Activated CD8-positive, alpha-beta memory T cell treated with anti-CD3 and anti-CD28 coated beads for 36 hours (primary cell): Measurements from ENCODE around the gene FBXL7. TPM values are rescaled to one million over a fixed set of nuclear protein-coding genes. Genes with fewer than 3 reads are reported as not detected.

Experiments
- CTCF ChIA-PET: fragments of 350-600 bp; sonication (Branson Sonifier 250); formaldehyde crosslinking; loops from one replicate; lab custom pipeline; 2021; ENCODE audit warnings: antibody characterized with exemption; lab: Charles Lee
- POLR2A ChIA-PET: fragments of 350-600 bp; sonication (Branson Sonifier 250); formaldehyde crosslinking; loops from one replicate; lab custom pipeline; 2021; ENCODE audit warnings: antibody characterized with exemption; lab: Charles Lee
- total RNA-seq, 2 experiments: library from RNA; stranded (reverse); gene quantifications; one replicate each; pipeline ENCODE4 v1.2.3, GENCODE V29; 2021

The FBXL7 gene
- total RNA-seq, 2 experiments from 2014 or later, result not detected

GRCh38 chr5:15938961-15939360 lies 439.0 kb downstream of the FBXL7 start:
- POLR2A ChIA-PET, result no interaction called here
- CTCF ChIA-PET, result no interaction called here

GRCh38 chr5:15940905-15941304 lies 440.9 kb downstream of the FBXL7 start:
- POLR2A ChIA-PET, result no interaction called here
- CTCF ChIA-PET, result no interaction called here

GRCh38 chr5:15943487-15943886 lies 443.5 kb downstream of the FBXL7 start:
- ChIA-PET CTCF (no interaction called here), POLR2A (no interaction called here)

DNA sequence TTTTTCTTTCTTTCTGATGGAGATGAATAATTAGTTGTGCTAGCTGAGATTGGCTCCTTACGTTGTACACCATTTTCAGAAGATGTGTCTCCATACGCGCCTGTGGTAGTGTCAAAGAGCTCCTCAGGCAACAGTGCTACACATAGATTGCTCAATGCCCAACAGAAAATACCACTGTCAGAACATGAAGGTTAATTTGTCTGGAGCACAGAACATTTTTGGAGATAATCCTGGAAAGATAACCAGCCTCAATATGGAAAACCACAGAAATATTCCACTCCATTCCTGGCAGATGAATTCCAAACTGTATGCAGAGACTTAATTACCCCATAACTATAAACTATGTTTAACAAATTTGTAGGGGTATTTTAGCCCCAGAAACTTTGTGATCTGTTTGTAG lies 446.0 kb downstream of the FBXL7 start:
- POLR2A ChIA-PET, result no interaction called here
- CTCF ChIA-PET, result no interaction called here

- ChIA-PET CTCF (no interaction called here), POLR2A (no interaction called here)
These were observed 448.2 kb downstream of the FBXL7 start for GRCh38 chr5:15948190-15948589.

DNA sequence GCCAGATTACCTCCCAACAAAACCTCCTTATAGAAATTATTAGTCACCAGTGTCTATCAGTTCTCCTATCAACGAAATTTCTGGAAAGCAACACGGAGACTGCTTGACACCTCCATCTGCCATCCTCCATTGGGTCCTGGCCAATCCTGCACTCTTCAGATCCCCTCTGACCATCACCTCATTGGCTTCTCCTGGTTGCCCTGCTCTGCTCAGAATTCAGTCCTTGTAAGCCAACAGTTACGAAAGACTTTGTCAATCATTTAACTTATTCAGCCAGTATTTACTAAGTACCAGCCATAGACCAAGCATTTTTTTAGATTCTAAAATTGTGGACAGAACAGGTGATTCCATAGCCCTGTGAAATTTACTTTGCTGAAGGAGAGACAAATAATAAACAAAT lies 451.1 kb downstream of the FBXL7 start:
- ChIA-PET CTCF (no interaction called here), POLR2A (no interaction called here)

DNA sequence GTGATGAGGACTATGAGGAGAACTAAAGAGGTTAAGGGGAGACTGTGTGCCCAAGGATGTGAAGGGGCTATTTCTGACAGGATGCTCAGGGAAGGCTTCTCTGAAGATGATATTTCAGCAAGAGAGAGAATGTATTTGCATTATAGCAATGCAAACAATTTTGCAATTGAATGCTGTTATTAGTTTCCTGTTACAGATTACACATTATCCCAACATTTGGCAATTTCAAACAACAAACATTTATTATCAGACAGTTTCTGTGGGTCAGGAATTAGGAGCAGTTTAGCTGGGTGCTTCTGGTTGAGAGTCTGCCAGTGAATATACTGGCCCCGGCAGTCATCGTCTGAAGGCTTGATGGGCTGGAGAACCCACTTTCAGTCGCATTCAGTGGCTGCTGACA lies 451.6 kb downstream of the FBXL7 start:
- ChIA-PET CTCF (no interaction called here), POLR2A (no interaction called here)

GRCh38 chr5:15956622-15957021 lies 456.6 kb downstream of the FBXL7 start:
- CTCF ChIA-PET, result no interaction called here
- POLR2A ChIA-PET, result no interaction called here

- ChIA-PET POLR2A (no interaction called here), CTCF (no interaction called here)
These were observed 457.1 kb downstream of the FBXL7 start for GRCh38 chr5:15957124-15957523.

GRCh38 chr5:15959370-15960164 lies 459.6 kb downstream of the FBXL7 start:
- ChIA-PET CTCF (no interaction called here), POLR2A (no interaction called here)

- CTCF ChIA-PET, result no interaction called here
These were observed 466.2 kb downstream of the FBXL7 start for GRCh38 chr5:15966066-15966640.

DNA sequence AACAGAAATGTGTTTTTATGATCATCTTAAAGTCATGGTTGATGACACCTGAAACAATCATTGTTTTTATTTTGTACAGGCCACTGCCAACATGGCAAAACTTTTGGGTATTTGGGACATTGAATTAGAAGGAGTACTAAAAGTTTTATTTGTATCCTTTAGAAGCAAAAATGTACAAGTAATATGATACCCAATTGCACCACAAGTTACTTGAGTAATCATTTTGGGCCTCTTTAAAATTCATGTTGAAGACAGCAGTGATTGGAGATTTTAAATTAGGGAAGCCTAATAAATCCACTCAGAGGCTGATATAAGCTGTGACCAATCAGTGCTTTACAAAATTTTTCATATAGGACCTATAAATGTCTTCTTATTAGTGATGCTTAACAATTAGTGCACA lies 466.7 kb downstream of the FBXL7 start:
- POLR2A ChIA-PET, result no interaction called here

More at GRCh38 chr5:15966066-15966640, 466.2 kb downstream of the FBXL7 start:
- POLR2A ChIA-PET, result no interaction called here

DNA sequence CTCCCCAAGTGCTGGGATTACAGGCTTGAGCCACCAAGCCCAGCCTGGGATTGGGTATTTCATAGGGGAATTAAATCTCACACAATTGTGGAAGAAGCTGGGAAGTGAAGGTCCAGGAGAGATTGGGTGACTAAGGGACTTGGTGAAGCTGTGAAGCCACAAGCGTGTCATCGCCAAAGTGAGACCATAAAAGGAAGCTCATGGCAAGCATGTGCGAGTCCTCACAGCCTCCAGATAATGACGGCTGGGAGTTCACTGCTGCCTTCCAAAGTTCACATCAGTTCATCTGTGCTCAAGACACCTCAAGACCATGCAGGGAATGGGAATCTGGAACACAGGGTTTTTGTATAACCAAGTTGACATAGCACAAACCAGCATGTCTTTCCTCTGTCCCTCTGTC lies 469.0 kb downstream of the FBXL7 start:
- CTCF ChIA-PET, result no interaction called here
- POLR2A ChIA-PET, result no interaction called here

More for the DNA sequence above, 466.7 kb downstream of the FBXL7 start:
- CTCF ChIA-PET, result no interaction called here

GRCh38 chr5:15977851-15978250 lies 477.9 kb downstream of the FBXL7 start:
- ChIA-PET POLR2A (no interaction called here), CTCF (no interaction called here)

GRCh38 chr5:15980835-15981234 lies 480.9 kb downstream of the FBXL7 start:
- ChIA-PET POLR2A (no interaction called here), CTCF (no interaction called here)

DNA sequence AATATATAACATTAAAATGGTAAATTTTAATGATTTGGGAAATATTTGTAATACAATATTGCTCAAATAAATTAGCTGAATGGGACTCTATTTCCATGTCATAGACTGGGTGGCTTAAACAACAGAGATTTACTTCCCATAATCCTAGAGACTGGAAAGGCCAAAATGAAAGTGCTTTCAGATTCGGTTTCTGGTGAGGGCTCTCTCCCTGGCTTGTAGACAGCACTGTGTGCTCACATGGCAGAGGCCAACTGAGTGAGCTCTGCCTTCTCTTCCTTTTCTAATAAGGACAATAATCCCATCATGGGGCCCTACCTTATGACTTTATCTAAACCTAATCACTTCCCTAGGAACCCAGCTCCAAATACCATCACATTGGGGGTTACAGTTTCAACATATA lies 483.4 kb downstream of the FBXL7 start:
- ChIA-PET CTCF (no interaction called here), POLR2A (no interaction called here)
